HepG2 (cell line): ENCODE results near the gene TACC3. TPM values are rescaled to one million over a fixed set of nuclear protein-coding genes. Genes with fewer than 3 reads are reported as not detected.

Experiments used
- ATF4 ChIP-seq, 2 experiments: fragments of 450-650 bp in 1 of 2; sonication (generic) in 1 of 2; formaldehyde crosslinking; IDR thresholded peaks; 2 replicates each; pipeline versions ENCODE4 v1.5.0 to v1.8.0; 2020 to 2022; ENCODE audit warnings: mild to moderate bottlenecking in 1 of 2, missing genetic modification reagents in 1 of 2
- ATF7-NPFF ChIP-seq: sonication (generic); formaldehyde crosslinking; IDR thresholded peaks from 2 replicates; pipeline ENCODE4 v1.8.1; 2023; ENCODE audit warnings: mild to moderate bottlenecking, low read depth, missing genetic modification reagents, moderate library complexity
- HNF4A ChIP-seq: sonication (generic); formaldehyde crosslinking; IDR thresholded peaks from 2 replicates; pipeline ENCODE4 v1.4.0; 2020; ENCODE audit warnings: missing genetic modification reagents
- HNRNPLL ChIP-seq: fragments of 200-400 bp; formaldehyde crosslinking; IDR thresholded peaks from 2 replicates; pipeline ENCODE4 v1.6.1; 2017; ENCODE audit warnings: mild to moderate bottlenecking, low read depth, low read length; ENCODE audit not compliant: poor library complexity, severe bottlenecking
- IRF2 ChIP-seq: IDR thresholded peaks from 2 replicates; pipeline ENCODE4 v1.6.1; 2018; ENCODE audit warnings: missing genetic modification reagents, missing compliant biosample characterization
- PCBP2 ChIP-seq: fragments of 200-400 bp; formaldehyde crosslinking; optimal IDR thresholded peaks from 2 replicates; pipeline ENCODE3; 2018; ENCODE audit warnings: low read length, low read depth; ENCODE audit not compliant: poor library complexity, severe bottlenecking
- PLSCR1 ChIP-seq: sonication (generic); formaldehyde crosslinking; IDR thresholded peaks from 2 replicates; pipeline ENCODE4 v1.5.0; 2020; ENCODE audit warnings: missing genetic modification reagents, mild to moderate bottlenecking, borderline replicate concordance
- SRY ChIP-seq: sonication (generic); formaldehyde crosslinking; IDR thresholded peaks from 2 replicates; pipeline ENCODE4 v1.8.0; 2022; ENCODE audit warnings: mild to moderate bottlenecking, missing genetic modification reagents
- ZNF646 ChIP-seq: sonication (generic); formaldehyde crosslinking; IDR thresholded peaks from 2 replicates; pipeline ENCODE4 v1.9.0; 2021; ENCODE audit warnings: mild to moderate bottlenecking, missing genetic modification reagents
- ZNF775 ChIP-seq: sonication (generic); formaldehyde crosslinking; IDR thresholded peaks from 2 replicates; pipeline ENCODE4 v1.4.0; 2020; ENCODE audit warnings: missing genetic modification reagents, mild to moderate bottlenecking, moderate library complexity, borderline replicate concordance
- polyA plus RNA-seq, 8 experiments: library from polyadenylated mRNA; depleted of rRNA in 3 of 8; stranded (reverse) in 7 of 8; unstranded in 1 of 8; fragments of >200 nt; fragmentation: Illumina TruSeq in 4 of 8; extraction: Trizol in 4 of 8; gene quantifications; 2 replicates each; pipeline versions ENCODE4 v1.2.1 to v1.2.3, GENCODE V29; 2011 to 2016; ENCODE audit warnings: low read depth in 4 of 8, missing spikeins in 1 of 8, mixed read lengths in 1 of 8; ENCODE audit not compliant: insufficient read depth in 1 of 8
- total RNA-seq, 5 experiments: library from RNA; depleted of rRNA; stranded (reverse); fragments of >200 nt; fragmentation: Illumina TruSeq; extraction: Trizol; gene quantifications; 2 replicates each; pipeline ENCODE4 v1.2.3, GENCODE V29; 2016; ENCODE audit warnings: low read depth in 1 of 5
- TF ChIP-seq, protein P1 (sequence below): sonication (generic); formaldehyde crosslinking; IDR thresholded peaks from 2 replicates; pipeline ENCODE4 v1.4.0; 2020; ENCODE audit warnings: missing genetic modification reagents
- TF ChIP-seq, protein P2 (sequence below): sonication (generic); formaldehyde crosslinking; IDR thresholded peaks from 2 replicates; pipeline ENCODE4 v1.4.0; 2020; ENCODE audit warnings: missing genetic modification reagents
- TF ChIP-seq, protein P3 (sequence below): sonication (generic); formaldehyde crosslinking; IDR thresholded peaks from 2 replicates; pipeline ENCODE4 v1.4.0; 2020; ENCODE audit warnings: missing genetic modification reagents

The TACC3 gene
- total and polyA plus RNA-seq, 2 of the 13 experiments (the other 11 are each of a cell fraction or from before 2014, with no cell fraction given): 20.3 to 21.2 TPM

DNA sequence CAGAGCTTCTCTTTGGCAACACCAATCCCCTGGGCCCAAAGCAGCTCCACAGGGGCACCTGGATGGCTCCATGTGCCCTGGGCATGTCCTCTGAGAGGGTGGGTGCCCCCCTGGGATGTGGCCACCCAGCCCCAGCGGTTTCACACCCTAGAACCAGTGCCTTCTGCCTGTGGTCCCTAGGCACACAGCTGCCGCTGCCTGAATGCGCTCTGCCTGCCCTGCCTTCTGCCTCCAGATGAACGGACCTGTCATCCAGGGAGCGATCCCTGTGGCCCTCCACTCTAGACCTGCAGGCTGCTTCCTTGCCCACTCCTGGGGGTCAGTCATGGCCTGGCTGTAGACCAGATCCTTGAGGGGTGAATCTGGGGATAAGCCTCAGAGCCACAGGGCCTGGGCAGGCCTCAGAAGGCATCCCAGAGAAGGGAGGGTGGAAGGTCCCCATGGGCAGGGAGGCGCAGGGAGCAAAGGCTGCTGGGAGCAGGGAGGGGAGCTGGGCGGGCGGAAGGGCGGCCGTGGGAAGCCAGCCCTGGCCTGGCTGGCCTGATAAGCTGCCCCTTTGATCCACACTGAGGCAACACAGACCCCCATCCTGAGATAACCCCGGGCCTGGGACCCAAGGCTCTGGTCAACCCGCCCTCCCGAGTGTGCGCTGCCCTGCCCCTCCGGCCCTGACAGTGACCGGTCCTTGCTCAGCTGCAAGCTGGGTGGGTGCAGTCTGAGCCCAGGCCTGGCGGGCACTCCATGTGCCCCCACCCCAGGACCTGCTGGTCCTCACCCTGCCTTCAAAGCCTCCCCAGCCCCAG lies 63.7 kb downstream of the TACC3 start (continued):
- TF ChIP-seq IRF2 (CRISPR knock-in tag): no peak
- 0 out of 2 replicates have a peak, but pooled peaks have one; percentile 16 for TF ChIP-seq SRY (CRISPR knock-in tag)
- TF ChIP-seq, protein P1, sequence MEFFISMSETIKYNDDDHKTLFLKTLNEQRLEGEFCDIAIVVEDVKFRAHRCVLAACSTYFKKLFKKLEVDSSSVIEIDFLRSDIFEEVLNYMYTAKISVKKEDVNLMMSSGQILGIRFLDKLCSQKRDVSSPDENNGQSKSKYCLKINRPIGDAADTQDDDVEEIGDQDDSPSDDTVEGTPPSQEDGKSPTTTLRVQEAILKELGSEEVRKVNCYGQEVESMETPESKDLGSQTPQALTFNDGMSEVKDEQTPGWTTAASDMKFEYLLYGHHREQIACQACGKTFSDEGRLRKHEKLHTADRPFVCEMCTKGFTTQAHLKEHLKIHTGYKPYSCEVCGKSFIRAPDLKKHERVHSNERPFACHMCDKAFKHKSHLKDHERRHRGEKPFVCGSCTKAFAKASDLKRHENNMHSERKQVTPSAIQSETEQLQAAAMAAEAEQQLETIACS: no peak
- TF ChIP-seq PLSCR1: no peak
- TF ChIP-seq HNRNPLL: peak; percentile 38
- no peak for TF ChIP-seq ATF4 (CRISPR knock-in tag; IDR thresholded peaks at IDR 0.05)
- no peak for TF ChIP-seq ZNF646 (CRISPR knock-in tag)
- peak; percentile 79 for TF ChIP-seq ATF7-NPFF
- TF ChIP-seq HNF4A (CRISPR knock-in tag): peak; percentile 78
- TF ChIP-seq, protein P2, sequence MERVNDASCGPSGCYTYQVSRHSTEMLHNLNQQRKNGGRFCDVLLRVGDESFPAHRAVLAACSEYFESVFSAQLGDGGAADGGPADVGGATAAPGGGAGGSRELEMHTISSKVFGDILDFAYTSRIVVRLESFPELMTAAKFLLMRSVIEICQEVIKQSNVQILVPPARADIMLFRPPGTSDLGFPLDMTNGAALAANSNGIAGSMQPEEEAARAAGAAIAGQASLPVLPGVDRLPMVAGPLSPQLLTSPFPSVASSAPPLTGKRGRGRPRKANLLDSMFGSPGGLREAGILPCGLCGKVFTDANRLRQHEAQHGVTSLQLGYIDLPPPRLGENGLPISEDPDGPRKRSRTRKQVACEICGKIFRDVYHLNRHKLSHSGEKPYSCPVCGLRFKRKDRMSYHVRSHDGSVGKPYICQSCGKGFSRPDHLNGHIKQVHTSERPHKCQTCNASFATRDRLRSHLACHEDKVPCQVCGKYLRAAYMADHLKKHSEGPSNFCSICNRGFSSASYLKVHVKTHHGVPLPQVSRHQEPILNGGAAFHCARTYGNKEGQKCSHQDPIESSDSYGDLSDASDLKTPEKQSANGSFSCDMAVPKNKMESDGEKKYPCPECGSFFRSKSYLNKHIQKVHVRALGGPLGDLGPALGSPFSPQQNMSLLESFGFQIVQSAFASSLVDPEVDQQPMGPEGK: peak; percentile 92
- no peak for TF ChIP-seq ZNF775 (CRISPR knock-in tag)
- TF ChIP-seq PCBP2: no peak
- TF ChIP-seq, protein P3, sequence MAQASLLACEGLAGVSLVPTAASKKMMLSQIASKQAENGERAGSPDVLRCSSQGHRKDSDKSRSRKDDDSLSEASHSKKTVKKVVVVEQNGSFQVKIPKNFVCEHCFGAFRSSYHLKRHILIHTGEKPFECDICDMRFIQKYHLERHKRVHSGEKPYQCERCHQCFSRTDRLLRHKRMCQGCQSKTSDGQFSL (CRISPR knock-in tag): no peak; the same call in 1 of the 2 replicates
